C4-2B (cell line): ENCODE data around the gene ADAR.
"Not testable (repeated sequence)": the region's sequence is repeated elsewhere in the genome, so short reads cannot be mapped to it uniquely, and the experiment has no call there.

ENCODE experiments used
- CTCF ChIP-seq: fragments of 450-650 bp; conservative IDR thresholded peaks from 2 replicates; pipeline ENCODE4 v1.5.1; 2017; ENCODE audit warnings: mild to moderate bottlenecking
- ZFX ChIP-seq: fragments of 450-650 bp; IDR thresholded peaks from 2 replicates; pipeline ENCODE4 v1.6.1; 2017

- TF ChIP-seq CTCF, ZFX: not testable (repeated sequence)
These were observed 36.7 kb upstream of the ADAR start for GRCh38 chr1:154644724-154645123.
